GM19455 (cell line): ENCODE data around the gene CTDP1.

Experiments used
- ATAC-seq: cut with Tn5 transposase; IDR thresholded peaks from one replicate; pipeline ENCODE4 v1.9.1; 2021; ENCODE audit not compliant: unreplicated experiment

Gene CTDP1

GRCh38 chr18:79643054-79643984 lies 36.3 kb upstream of the CTDP1 start:
- no peak for ATAC-seq

- peak; percentile 87 for ATAC-seq
Observed at GRCh38 chr18:79644006-79644665, 35.5 kb upstream of the CTDP1 start.

GRCh38 chr18:79644666-79645057 lies 34.9 kb upstream of the CTDP1 start:
- ATAC-seq = no peak

GRCh38 chr18:79645291-79645983 lies 34.2 kb upstream of the CTDP1 start:
- ATAC-seq = no peak

- ATAC-seq = no peak
Observed at GRCh38 chr18:79647307-79647706, 32.3 kb upstream of the CTDP1 start.

GRCh38 chr18:79650959-79651358 lies 28.6 kb upstream of the CTDP1 start:
- ATAC-seq = no peak

- no peak for ATAC-seq
Observed at GRCh38 chr18:79657342-79657996, 22.1 kb upstream of the CTDP1 start.

GRCh38 chr18:79658366-79658765 lies 21.2 kb upstream of the CTDP1 start:
- no peak for ATAC-seq

- ATAC-seq = no peak
Observed at GRCh38 chr18:79659733-79660132, 19.9 kb upstream of the CTDP1 start.

GRCh38 chr18:79662034-79662433 lies 17.6 kb upstream of the CTDP1 start:
- ATAC-seq = no peak

GRCh38 chr18:79662439-79662838 lies 17.2 kb upstream of the CTDP1 start:
- no peak for ATAC-seq

GRCh38 chr18:79664525-79665125 lies 15.0 kb upstream of the CTDP1 start:
- ATAC-seq = no peak

GRCh38 chr18:79668203-79668602 lies 11.4 kb upstream of the CTDP1 start:
- ATAC-seq = no peak

- no peak for ATAC-seq
Observed at GRCh38 chr18:79672490-79673276, 6.9 kb upstream of the CTDP1 start.

GRCh38 chr18:79677221-79677620 lies 2.4 kb upstream of the CTDP1 start:
- ATAC-seq = no peak

GRCh38 chr18:79677840-79678239 lies 1.8 kb upstream of the CTDP1 start:
- no peak for ATAC-seq

GRCh38 chr18:79678665-79679551 lies 695 bp upstream of the CTDP1 start:
- ATAC-seq = peak; percentile 93

- peak; percentile 4 for ATAC-seq
Observed at GRCh38 chr18:79680100-79680879, 687 bp downstream of the CTDP1 start.
